GM18951 (cell line): ENCODE results near the gene PIK3R1.

Source experiments
- POLR2A ChIP-seq: IDR thresholded peaks from 4 replicates; pipeline ENCODE4 v1.6.1; 2011; ENCODE audit warnings: mild to moderate bottlenecking; ENCODE audit not compliant: insufficient read length, insufficient read depth; ENCODE audit errors: extremely low read depth
- in situ Hi-C: fragments of 300-500 bp; cut with MboI; formaldehyde crosslinking; loops from one replicate; pipeline ENCODE4 v1.12.0; 2022; ENCODE audit warnings: low sequenced_read_pairs, mixed read lengths, inconsistent platforms; ENCODE audit not compliant: unreplicated experiment

Gene PIK3R1

DNA sequence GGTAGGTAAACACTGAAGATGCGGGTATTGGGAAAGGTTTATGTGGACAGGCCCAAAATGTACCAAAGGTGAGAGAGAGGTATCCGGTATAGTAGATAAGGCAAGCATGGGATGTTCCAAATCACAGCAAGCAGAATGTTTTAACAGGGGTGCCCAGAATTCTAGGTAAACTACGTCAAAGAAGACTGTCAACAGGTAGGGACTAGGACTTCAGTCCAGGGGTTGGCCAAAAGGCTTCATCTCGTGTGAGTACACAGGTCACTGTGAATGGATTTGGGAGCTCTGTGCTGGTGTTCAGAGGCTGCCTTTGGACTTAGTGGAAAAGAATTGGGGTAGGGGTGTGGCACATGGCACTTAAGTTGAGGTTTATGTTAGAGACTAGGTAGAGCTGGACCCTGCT lies 66.4 kb downstream of the PIK3R1 start:
- TF ChIP-seq POLR2A = no peak
- in situ Hi-C loops = loop anchor here (25.0 kb wide), 1 partner anchor 730 kb away; no protein-coding TSS in a partner anchor

DNA sequence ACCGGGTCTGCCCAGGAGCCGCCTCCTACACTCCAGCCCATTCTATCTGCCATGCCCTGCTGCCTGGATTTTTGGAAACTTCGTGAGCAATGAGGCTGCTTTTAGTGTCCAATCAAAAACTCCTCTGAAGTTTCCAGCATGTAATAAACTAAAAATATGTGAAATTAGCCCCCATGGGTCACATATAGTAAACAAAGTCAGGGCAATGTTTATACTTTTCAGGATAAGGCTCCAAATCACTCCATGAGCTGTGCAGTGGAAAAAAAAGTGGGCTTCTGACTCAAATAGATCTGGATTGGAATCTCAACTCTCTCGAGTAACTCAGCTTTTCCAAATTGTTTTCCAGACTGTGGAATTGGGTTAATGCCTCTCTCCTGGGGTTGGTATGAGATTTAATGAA lies 68.2 kb downstream of the PIK3R1 start:
- no peak for TF ChIP-seq POLR2A
- in situ Hi-C loops = loop anchor here (25.0 kb wide), 1 partner anchor 729 kb away; no protein-coding TSS in a partner anchor

DNA sequence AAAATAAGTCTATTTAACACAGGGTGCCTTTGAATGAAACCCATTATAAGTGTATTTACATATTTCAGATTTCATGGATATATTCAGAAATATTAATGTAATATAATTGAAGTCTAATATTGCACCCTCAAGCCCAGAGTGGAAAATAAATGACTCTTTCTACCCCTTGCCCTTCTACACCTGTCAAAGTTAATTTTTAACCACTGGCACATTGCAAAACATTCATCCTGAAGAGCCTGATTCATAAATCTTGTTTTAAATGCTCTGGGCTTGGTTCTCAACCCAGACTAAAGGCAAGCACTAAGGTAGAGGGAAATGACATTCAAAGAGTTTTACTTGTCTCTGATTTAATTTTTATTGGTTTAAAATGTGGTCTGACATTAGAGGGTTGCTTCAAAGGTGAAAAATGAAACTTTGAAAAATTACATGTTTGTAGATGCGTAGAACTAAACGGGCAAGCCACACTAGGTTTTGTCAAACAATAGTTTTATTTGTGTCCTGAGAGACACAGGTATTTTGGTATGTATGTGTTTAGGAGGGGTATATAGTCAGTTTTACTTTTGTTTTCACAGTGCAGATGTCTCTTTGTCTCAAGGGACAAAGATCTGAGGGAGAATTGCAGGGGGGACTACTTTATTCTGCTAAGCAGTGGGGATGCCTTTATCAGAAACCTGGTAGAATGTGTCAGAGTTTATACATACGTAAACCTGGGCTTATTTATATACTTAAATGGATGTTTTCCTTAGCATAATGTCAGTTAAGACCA lies 69.7 kb downstream of the PIK3R1 start:
- no peak for TF ChIP-seq POLR2A
- in situ Hi-C loops = loop anchor here (5.0 to 25.0 kb wide), 2 partner anchors 172 to 727 kb away; no protein-coding TSS in a partner anchor

DNA sequence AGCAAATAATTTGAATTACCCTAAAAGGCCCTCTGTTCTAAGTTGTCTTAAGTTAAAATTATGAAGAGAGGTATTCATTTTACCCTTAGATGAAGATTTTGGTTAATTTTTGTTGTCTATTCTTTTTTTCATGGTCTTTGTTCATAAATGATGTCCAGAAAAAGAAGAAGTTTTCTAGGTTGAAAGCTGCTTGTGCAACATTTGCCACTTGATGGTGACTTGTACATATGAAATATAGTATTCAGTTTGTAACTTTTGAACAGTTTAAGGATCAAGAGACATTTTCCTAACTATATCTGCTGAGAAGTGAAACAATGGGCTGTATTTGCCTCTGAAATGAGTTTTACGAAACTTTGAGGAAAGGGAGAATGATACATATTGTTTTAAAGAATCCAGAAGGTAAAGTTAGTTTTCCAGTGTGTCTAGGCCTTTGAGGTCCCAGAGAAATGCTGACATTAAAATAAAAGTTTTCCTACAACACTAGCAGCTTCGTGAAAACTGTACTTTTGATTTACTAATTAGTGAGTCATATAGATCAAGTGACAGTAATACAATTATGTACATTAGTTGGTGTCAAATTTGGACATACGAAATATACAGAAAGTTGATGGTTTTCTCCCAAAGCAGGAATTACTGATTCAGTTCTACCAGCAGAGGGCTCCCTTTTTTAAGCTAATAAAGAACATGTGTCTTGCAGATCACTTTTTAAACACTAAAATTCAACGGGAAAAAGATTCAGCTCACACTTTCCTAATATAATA lies 70.5 kb downstream of the PIK3R1 start:
- in situ Hi-C loops = loop anchor here (5.0 to 25.0 kb wide), 2 partner anchors 171 to 726 kb away; no protein-coding TSS in a partner anchor
- TF ChIP-seq POLR2A = no peak

DNA sequence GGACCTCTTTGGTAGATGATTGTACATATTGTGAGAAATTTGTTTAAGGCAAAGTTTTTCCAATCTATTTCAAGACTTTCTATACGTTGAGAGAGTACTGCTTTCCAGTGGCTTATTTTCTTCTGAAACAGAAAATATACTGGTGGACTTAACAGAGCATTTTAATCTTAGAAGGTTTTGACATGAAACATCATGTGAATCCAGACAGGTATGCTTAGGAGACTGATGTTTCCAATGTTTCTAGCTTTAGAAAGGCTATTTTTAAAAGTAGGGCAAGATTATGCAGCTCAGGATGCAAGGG lies 71.0 kb downstream of the PIK3R1 start:
- in situ Hi-C loops = loop anchor here (5.0 to 25.0 kb wide), 2 partner anchors 171 to 726 kb away; no protein-coding TSS in a partner anchor

DNA sequence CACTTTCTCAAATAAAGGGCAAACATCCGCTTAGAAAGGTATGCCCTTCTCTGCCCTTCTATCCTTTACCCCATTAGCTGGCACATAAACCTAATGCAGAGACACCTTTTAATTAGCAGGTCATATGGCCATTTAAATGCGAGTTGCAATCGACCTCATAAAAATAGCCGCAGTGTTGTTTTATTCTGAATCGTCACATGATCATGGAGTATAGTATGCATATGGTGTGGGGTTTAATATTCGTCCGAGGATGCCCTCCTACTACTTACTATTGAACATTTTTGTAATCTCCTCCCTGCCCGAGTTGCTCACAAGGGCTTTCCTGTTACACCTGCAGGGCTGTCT lies 72.0 kb downstream of the PIK3R1 start:
- in situ Hi-C loops = loop anchor here (5.0 to 25.0 kb wide), 2 partner anchors 170 to 725 kb away; no protein-coding TSS in a partner anchor
- no peak for TF ChIP-seq POLR2A

More for the DNA sequence above, 71.0 kb downstream of the PIK3R1 start:
- no peak for TF ChIP-seq POLR2A

DNA sequence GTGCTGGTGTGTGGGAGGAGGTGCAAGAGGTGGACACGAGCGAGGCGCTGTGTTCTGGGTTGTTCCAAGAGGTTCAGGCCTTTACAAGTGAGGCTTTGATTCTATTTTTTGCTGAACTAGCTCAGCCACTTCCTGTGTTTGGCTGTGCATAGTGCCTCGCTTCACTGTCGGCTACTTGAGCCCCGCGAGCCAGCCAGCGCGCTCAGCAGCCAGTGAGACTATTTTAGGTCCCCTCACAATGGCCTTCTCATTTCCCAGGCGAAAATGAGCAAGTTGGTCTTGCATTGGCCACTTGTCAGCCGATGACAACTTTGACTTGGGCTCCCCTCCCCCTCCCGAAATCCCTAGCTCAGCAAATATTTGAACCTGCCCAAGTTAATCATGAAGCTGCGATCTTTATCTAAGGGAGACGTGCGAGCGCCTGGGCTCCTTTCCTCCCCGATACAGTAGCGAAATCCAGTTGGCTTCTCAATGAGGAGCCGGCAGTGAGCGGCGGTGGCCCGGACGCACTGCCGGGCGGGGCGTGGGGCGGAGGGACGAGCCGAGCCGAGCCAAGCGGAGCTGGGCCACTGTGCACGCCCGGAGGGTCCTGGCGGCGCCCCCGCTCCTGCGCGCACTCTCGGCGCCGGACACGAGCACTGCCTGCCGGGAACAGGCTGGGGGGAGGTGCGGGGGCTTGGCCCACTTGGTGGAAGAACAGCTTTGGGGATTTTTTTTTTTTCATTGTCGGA lies 72.6 kb downstream of the PIK3R1 start:
- in situ Hi-C loops = loop anchor here (5.0 to 25.0 kb wide), 2 partner anchors 169 to 724 kb away; no protein-coding TSS in a partner anchor
- peak; percentile 47 for TF ChIP-seq POLR2A

DNA sequence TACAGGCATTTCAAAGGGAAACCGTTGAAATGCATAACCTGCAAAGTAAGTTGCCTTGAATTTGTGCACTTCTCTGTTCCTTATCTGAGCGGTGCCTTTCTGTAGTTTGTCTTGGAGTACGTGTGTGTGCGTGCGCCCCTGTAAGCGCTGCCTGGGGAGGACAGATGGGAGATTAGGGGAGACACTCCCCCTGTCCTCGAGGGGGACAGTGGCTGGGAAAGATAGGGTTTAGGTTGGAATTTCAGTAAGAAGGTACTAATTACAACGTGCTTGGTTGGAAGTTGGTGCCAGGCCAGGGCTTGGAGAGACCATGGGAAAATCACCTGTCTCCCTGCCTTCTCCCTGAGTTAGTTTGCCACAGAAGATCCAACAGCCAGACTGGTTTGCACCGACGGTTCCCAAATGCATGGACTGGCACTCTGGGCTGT lies 73.2 kb downstream of the PIK3R1 start:
- TF ChIP-seq POLR2A = no peak
- in situ Hi-C loops = loop anchor here (5.0 to 25.0 kb wide), 2 partner anchors 169 to 724 kb away; no protein-coding TSS in a partner anchor

DNA sequence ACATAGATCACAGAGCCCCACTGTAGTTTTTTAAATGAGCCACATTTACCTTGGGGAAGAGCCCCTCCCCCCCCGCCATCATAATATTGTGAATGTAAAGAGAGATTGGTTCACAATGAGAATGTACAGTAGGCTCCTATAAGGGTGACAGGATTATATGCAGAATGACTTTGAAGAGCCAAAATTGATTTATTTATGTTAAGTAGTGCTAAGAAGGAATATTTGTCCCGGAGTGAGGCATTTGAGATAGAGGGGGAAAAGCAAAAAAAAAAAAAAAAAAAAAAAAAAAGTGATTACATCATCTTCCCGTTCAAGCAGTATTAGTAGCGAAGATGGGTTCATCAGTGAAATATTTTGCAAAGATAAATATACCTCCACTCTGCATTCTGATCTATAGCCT lies 73.9 kb downstream of the PIK3R1 start:
- in situ Hi-C loops = loop anchor here (5.0 to 25.0 kb wide), 2 partner anchors 168 to 723 kb away; no protein-coding TSS in a partner anchor
- TF ChIP-seq POLR2A = no peak

DNA sequence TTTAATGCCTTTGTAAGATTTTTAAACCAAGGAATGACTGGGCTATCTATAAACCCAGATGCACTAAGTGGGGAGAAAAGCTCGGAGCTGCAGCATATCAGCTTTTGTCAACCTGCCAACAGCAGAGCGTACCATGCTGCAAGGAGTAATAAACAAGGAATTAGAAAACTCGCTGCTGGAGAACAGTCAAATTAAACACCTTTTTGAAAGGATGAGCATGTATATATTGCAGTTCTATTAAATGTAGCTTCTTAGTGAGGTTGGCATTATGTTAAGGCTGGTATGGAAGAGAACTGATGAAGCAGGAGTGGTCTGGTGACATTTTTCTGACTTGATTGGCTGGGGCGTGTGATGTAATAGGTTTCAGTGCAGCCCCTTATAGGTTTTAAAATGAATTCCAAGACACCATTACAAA lies 74.7 kb downstream of the PIK3R1 start:
- no peak for TF ChIP-seq POLR2A
- in situ Hi-C loops = loop anchor here (25.0 kb wide), 1 partner anchor 722 kb away; no protein-coding TSS in a partner anchor

DNA sequence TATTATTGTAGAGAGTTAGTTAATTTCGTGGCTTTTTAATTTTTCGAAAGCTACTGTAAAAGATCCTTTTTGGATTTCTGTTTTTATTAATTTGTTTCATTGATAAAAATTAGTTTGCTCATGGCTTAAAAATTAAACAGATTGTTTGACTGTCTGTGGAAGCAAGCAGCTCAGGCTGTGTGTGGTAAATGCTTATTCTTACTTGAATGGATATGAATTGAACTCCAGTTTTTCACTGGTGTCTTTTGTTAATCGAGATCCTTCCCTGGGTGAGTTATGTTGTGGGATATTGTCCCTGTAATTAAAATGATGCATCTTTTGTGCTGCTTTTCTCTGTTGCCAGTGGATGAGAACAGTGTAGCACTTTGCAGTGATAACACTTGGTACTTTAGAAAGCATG lies 75.3 kb downstream of the PIK3R1 start:
- TF ChIP-seq POLR2A = no peak
- in situ Hi-C loops = loop anchor here (25.0 kb wide), 1 partner anchor 721 kb away; no protein-coding TSS in a partner anchor

DNA sequence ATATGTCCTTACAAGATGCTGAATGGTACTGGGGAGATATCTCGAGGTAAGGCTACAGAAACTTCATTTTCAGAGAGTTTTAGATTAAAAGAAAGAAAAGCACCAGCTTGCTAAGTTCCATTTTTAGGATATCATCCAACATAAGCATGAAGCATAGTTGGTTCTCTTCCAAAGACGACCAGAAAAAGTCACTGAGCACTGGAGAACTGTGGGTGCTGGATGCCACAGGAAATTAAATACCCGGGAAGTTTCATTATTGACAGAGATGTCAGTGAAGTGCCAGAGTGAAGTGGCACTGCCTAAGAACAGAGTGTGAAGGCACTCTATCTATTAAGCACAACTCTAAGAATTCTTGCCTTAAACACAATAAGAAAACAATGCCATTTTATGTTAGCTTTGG lies 76.8 kb downstream of the PIK3R1 start:
- no peak for TF ChIP-seq POLR2A
- in situ Hi-C loops = loop anchor here (25.0 kb wide), 1 partner anchor 720 kb away; no protein-coding TSS in a partner anchor
